Inflammatory macrophage treated with lipopolysaccharide for 1 hour (primary cell): Measurements from ENCODE around the gene THUMPD3.
A peak's percentile ranks its signal among the peaks of the same experiment; 100 is the strongest.

Experiments
- DNase-seq, 2 donors: peaks; one replicate each; pipeline ENCODE4 v3.0.0-alpha.2; 2020 to 2022

THUMPD3 gene

DNA sequence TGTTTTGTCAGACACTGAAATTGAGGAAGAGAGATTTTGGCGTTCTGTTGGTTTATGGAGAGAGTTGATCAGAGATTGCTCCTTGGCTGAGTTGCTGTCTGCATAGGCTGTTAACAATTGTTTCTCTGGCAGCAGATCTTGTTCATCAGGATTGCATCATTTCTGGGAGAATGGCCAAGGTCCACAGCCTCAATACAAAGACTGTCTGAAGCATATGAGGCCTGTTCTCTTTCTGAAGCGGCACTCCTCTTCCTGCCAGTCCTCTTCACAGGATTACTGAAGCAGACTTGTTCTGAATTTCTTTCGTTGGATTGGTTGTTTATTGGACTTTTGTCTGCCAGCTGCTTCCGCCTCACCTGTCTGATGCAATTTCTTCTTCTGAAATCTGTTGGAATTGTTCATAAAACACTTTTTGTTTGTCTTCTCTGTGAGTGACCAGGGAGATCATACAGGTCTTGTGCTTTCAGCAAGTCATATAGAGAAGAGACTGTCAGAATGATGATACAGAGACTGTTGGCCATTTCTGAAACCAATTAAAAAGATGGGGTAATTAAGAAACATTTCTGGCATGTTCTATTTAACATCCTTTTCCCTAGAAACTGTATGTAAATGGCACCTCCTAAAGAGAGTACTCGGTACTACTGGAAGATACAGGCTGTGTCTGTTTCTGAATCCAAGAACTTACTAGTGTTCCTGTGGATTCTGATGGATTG is 60.0 kb downstream of the THUMPD3 start:
- DNase-seq: peak in 1 of 2 donors; percentile 51

- DNase-seq: no peak
Observed at GRCh38 chr3:9428411-9428810, 65.6 kb downstream of the THUMPD3 start.

- no peak for DNase-seq
Observed at GRCh38 chr3:9430733-9431132, 67.9 kb downstream of the THUMPD3 start.

- DNase-seq: no peak
Observed at GRCh38 chr3:9433627-9434521, 71.0 kb downstream of the THUMPD3 start.

DNA sequence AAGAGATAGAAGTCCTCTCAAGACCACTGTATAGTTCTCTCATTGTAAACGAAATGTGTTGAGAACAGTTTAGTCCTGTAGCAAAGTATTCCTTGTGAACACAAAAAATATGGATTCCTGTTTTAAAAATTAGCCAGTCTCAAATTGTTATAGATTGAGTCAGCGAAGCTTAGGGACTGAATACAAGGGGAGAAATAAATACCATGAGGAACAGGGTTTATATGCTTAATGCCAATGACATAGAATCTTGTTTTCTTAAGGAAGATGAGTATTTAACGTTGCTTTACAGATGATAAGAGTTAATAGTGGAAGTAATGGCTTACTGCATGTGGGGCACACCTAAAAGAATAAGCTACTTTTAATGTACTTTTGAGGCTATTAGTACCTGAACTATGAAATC is 72.5 kb downstream of the THUMPD3 start:
- no peak for DNase-seq
